Activated CD4-positive, alpha-beta T cell treated with anti-CD3 and anti-CD28 coated beads, Interleukin-2, amount 50 U/mL, for 48 hours (primary cell): ENCODE results near the gene MORF4L2.

Source experiments
- DNase-seq, 2 experiments: peaks; one replicate each; pipeline ENCODE4 v3.0.0-alpha.2; 2020

Gene MORF4L2

DNA sequence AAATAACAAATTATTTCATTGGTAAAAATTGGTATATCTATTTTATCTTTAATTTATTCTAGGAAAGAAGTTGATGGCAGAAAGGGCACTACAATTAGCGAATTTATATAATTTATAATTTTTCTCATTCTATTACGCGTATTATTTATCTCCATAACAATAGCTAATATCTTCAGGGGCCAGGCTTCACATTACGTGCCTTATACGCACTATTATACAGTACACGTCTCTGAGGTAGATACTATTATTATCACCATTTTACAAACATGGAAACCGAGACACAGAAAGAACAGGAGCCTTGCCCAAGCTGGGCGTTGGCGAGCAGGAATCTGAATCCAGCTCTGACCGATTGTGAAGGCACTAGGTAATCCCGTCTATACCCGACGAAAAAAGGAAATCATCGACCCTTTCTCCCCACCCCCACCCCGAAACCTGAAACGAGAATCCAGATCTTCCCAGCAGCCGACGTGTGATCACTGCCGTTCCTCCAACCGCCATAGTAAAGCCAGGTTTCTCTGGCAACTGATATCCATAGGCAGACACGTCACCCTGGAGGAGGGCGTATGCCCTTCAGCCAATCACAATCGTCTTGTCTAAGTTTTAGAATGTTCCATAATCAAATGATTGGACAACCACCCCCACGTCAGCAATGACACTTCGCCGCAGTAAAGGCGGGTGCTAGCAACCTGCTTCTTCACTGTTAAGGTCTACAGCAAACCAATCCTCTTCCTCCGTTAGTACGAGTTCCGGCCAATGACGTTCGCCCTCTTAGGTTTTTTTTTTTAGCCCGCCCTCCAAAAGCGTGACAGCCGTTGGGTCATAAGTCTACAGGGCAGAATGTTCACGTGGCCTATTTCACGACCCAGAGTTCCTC is at the start of gene MORF4L2:
MORF4L2 (minus strand) TSS at position 501 of the 874 bp plus-strand sequence. CDS start 9,672 bp downstream, outside the sequence.
- peak; percentile 76 to 83 for DNase-seq

GRCh38 chrX:103734125-103734760 is 47.7 kb upstream of the MORF4L2 start:
- peak in 1 of 2 experiments; percentile 4 for DNase-seq

- DNase-seq, result no peak
These were observed 46.5 kb upstream of the MORF4L2 start for GRCh38 chrX:103733017-103733416.

- DNase-seq, result no peak
These were observed 44.4 kb upstream of the MORF4L2 start for GRCh38 chrX:103730796-103731493.

DNA sequence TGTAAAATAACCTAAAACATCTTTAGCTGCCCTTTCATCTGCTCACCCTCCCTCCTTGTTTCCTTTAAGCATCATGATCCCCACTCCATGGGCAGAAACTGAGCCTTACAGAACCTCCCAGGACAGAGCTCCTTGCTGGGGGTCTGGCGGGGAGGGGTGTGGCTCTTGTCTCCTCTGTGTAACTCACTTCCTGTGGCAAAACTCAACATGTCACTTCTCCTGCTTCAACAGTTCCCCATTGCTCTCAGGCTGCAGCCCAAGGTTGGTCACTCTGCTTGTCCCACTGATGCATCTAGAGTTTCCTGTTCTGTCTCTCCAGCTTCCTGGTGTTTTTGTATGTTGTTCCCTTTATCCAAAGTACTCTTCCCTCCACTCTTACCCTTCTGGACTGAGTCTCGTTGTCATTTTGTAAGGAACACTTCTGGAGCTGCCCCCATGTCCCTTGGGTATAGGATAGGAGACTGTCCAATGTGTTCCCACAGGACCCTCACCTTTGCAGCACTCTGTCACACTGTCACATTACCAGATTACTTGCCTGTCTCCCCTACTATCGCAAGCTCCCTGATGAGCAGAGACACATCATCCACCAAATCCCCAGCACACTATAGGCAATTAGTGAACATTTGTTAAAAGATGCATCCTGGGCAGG is 43.8 kb upstream of the MORF4L2 start:
- no peak for DNase-seq

GRCh38 chrX:103729015-103729414 is 42.5 kb upstream of the MORF4L2 start:
- DNase-seq, result no peak

DNA sequence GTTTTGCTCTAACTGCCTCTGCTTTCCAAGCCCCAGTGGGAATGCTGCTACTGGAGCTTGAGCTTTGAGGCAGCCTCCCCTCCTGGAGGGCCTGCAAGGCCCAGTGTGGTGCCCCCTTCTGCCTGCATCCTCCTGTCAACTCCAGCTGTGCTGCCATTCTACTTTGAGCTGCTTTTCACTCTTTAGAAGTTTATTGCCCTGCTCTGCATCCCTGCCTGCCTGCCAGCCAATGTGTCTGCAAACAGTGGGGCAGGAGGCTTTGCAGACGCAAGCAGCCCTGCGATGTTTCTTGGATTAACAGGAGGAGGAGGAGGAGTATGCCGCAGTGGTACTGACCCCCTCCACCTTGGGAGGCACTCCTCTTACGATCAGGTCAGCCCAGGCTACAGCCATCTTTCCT is 40.6 kb upstream of the MORF4L2 start:
- DNase-seq, result no peak

GRCh38 chrX:103726477-103726876 is 40.0 kb upstream of the MORF4L2 start:
- no peak for DNase-seq

DNA sequence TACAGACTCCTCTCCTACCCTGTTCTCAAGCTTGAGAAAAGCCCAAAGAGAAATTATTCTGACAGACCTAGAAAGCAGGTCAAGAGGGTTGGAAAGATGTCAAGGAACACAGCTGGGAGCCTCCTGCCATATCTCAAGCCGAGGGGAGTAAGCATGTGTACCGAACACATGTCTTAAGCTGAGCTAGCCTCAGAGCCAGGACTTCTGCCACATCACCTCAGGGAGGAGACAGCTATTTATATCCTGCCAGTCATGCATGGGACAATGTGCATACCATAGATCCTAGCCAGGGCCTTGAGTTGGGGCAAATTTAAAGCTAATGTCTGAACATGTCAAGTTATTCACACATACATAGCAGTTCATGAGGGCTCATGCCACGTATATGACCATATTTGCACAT is 36.0 kb upstream of the MORF4L2 start:
- DNase-seq, result no peak

DNA sequence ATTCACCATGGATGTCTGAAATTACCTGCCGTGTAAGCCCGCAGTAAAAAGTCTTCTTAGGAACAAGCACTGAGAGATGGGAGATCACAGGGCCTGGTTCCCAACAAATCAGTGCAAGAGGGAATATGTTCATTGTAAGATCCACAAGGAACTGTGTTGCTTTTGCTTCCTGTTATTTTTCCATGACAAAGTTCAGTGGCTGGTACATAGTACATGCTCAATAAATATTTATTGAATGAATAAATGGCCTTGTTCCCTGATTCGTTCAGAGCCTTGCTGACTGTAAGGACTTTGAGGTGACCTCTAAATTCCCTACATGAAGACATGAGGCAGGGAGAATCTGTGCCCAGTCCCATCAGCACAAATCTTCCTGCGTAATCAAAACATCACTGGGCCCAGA is 31.6 kb upstream of the MORF4L2 start:
- no peak for DNase-seq

GRCh38 chrX:103716962-103717361 is 30.5 kb upstream of the MORF4L2 start:
- no peak for DNase-seq

DNA sequence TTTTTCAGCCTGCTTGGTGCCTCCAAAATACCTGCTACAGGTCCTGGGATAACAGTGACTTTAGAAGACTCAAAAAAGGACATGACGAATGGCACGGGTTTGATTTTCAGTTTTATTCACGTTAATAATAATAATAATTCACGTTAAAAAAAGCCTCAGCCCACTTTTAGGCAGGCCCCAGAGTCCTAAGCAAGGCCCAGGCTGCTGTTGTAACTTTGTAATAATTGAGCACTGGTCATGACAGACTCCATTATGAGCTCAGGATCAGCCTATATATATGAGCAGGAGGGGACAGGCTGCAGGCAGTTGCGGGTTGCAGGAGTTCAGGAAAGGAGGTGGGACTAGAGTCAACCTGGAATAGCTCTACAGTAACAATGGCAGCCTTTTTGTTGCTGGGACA is 24.1 kb upstream of the MORF4L2 start, which contains the start of gene TMEM31:
TMEM31 (plus strand) TSS at position 301 of the 400 bp plus-strand sequence. CDS start 1,350 bp downstream, outside the sequence.
- no peak for DNase-seq

DNA sequence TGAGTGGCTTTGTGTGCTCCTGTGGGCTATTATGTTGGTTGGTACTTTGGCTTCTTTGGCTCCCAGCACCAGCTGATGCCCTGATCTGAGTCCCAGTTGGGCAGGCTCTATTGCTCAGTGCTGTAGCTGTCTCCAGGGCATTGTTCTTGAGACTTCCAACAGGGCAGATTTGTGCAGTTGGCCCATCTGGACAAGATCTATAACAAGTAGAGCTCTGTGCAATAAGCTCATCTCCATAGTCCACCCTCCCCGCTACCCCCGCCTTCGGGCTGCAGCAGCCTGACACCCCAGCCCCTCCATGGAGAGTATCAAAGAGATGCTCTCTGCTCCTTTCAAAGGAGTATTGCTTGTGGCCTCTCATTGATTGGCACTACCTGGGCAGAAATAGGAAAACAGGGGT is 18.4 kb upstream of the MORF4L2 start:
- DNase-seq, result no peak

DNA sequence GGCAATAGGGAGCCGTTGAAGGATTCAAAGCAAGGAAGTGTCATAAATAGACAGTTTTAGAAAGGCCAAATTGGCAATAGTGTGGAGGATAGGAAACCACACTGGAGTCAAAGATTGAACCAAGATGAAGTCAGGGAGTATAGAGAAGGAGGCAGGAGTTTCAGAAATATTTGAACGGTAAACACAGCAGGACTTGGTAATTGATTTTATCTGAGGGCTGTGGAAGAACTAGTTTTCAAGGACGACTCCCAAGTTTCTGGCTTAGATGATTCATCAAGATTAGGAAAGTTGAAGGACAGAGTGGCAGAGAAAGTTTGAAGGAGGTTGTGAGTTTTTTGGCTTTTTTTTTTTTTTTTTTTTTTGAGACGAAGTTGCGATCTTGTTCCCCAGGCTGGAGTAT is 12.7 kb upstream of the MORF4L2 start:
- no peak for DNase-seq

- no peak for DNase-seq
These were observed 11.2 kb upstream of the MORF4L2 start for GRCh38 chrX:103697687-103698086.

DNA sequence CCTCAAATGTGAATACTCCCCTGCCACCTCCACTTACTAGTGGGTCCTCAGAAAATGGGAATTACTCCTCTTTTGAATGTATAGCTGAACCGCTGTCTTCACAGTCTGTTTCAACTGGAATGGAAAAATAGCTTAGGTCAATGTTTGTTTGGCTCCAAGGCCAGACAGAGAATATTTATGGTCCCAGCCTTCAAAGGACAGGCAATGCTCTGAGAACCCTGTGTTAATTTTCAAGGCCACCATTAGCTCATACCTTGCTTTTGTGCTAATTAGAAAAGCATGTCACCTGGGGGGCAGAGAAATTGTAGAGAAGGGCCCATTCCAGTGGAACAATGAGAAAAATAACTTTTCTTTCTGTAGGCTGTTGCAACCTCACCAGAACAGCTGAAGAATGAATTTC is 4.6 kb upstream of the MORF4L2 start:
- DNase-seq, result no peak

DNA sequence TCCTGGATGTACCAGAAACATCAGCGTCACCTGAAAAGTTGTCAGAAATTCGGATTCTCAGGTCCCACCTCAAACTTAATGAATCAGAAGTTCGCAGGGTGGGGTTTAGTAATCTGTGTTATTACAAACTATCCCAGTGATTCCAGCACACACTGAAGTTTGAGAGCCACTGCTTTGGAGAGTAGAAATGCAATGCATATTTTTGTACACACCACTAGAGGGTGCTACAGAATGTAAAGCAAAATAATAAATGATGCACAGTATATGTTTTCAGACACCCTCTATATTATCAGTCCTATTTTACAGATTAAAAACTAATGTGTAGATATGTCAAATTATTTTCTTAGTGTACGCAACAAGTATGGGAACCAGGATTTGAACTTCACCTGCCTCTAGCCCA is 2.4 kb upstream of the MORF4L2 start:
- no peak for DNase-seq

DNA sequence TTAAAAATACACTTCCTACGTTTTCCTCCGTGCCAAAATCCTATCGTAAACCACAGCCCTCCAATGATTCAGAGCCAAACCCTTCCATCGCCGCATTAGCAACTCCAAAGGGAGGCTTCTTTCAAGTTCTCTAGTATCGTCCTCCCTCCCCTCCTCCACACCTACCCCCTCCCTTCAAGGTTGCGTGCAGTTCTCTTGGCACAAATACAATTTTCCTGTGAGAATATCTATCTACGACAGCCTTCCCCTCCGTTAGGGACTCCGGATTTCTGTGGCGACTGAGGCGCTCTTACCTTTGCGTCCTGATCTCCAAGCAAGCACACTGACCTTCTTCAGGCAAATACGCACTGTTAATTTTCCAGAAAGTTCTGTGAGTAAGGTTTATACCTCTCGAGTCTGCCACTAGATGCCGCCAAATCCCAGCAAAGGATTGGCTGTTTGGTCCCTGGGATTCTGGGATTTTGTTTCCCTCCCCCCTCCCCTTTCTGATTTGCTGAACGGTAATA is 1.2 kb upstream of the MORF4L2 start:
- peak; percentile 46 to 64 for DNase-seq

- peak; percentile 83 to 86 for DNase-seq
These were observed 685 bp upstream of the MORF4L2 start for GRCh38 chrX:103687073-103687695.

DNA sequence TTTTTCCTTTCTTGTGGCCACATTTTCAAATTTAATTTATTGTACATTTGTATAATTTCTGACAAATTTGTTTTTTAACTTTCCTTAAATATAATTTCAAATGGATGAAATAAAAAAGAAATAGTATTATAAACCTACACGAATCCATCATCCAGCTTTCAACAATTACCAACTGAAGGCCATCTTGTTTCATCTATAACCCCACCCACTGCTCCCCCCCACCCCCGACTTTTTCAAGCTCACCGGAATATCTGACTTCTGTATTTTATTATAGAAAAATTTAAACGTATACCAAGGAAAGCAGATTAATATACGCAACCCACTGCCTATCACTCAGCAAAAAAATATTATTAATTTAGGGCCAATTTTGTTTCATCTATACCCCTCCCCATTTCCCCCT is 1.1 kb downstream of the MORF4L2 start:
- DNase-seq, result no peak

GRCh38 chrX:103681443-103681842 is 5.1 kb downstream of the MORF4L2 start:
- DNase-seq, result no peak
